Measurements from ENCODE around the gene NDOR1.
"Not testable (repeated sequence)": the region's sequence is repeated elsewhere in the genome, so short reads cannot be mapped to it uniquely, and the experiment has no call there.

The NDOR1 gene

DNA sequence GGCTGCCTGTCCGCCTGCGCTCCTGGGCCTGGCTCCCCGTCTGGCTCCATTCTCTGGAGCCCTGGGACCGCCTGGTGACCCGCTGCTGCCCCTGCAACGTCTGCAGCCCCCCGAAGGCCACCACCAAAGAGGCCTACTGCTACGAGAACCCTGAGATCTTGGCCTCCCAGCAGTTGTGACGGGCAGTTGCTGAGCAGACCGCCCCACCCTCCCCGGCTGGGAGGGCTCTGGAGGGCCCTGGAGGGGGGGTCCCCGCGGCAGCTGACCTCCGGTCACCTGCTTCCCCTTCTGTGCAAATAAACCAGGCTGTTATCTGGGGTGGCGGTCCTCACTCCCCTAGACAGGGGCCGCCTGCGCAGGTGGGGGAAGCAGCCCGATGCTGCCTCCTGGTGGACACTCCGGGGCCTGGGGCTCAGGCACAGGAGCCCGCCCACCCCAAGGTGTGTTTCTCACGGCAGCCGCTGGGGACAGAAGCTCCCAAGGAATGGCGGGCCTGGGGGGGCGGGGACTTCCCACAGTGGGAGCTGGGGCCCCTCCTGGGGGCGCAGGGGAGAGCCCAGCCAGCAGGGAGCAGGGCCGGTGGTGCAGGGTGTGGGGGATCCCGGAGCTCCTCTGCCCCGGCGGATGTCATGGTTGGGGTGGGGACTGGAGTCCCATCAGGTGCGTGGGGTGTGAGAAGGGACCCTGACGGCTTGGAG lies 30.9 kb downstream of the NDOR1 start:
- Histone ChIP-seq H3K27ac (ENCODE audit: low read depth, low read length) (no peak overlapping the region), H3K23ac (ENCODE audit: low read length) (no peak overlapping the region), H3K4me2 (ENCODE audit: low read length) (no peak overlapping the region), H3K4me1 (ENCODE audit: control insufficient read depth, low read depth, low read length) (peaks cover 2% of the 10 kb centered on the region), H3K79me1 (ENCODE audit: low read length) (peaks cover 6% of the 10 kb centered on the region), H3K4me3 (ENCODE audit: low read length) (no peak overlapping the region), H3K4ac (ENCODE audit: low read depth, low read length) (no peak overlapping the region), H2BK5ac (ENCODE audit: low read length) (no peak overlapping the region), H3K79me2 (ENCODE audit: control insufficient read depth, insufficient read depth, low read length) (peaks cover 3% of the 10 kb centered on the region), H2BK120ac (ENCODE audit: low read depth, low read length) (no peak overlapping the region), H3K36me3 (ENCODE audit: control insufficient read depth, insufficient read depth, low read length) (no peaks in the 10 kb centered on the region), H3K56ac (ENCODE audit: low read length) (peak overlapping the region; percentile 56), H2BK15ac (replicated peaks; ENCODE audit: low read depth) (no peak overlapping the region), H3K27me3 (ENCODE audit: insufficient read depth, low read length, poor library complexity) (no peaks in the 10 kb centered on the region), H3K18ac (ENCODE audit: low read length) (no peak overlapping the region), H2AK5ac (ENCODE audit: low read length) (no peak overlapping the region), H4K5ac (ENCODE audit: low read length) (no peak overlapping the region), H4K8ac (ENCODE audit: low read depth, low read length) (no peak overlapping the region), H3K9ac (ENCODE audit: low read length) (no peak overlapping the region)
- peak; percentile 83 for DNase-seq
- WGBS (ENCODE audit: extremely low coverage, insufficient coverage, low lambda C conversion rate): no CpG with 5 or more reads among the region's 31 CpGs

DNA sequence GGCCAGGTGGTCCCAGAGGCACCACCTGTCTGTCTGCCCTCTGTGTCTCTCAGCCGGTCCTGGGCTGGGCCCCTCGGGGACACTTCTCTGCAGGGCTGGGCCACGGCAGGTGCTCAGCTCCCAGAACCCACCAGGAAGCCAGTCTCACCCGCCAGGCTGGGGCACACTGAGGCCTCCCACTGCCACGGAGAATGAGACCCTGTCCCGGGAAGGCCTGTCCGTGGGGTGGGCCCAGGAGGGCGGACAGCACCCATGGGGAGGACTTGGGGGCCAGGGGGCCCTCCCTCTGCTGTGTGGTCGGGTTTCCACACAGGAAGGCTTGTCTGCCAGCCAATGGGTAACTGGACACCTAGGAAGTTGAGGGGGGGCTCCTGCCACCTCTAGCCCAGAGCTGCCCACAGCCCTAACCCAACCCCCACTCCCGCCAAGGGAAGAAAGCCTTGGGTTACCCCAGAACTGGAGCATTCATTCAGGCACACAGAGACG lies 31.5 kb downstream of the NDOR1 start:
- H3K4ac ChIP-seq (ENCODE audit: low read depth, low read length): no peak overlapping the region
- no peak overlapping the region for H2BK15ac ChIP-seq (replicated peaks; ENCODE audit: low read depth)
- no peak overlapping the region for H4K8ac ChIP-seq (ENCODE audit: low read depth, low read length)
- DNase-seq: no peak
- no peak overlapping the region for H4K5ac ChIP-seq (ENCODE audit: low read length)
- no peaks in the 10 kb centered on the region for H3K27me3 ChIP-seq (ENCODE audit: insufficient read depth, low read length, poor library complexity)
- H3K4me1 ChIP-seq (ENCODE audit: control insufficient read depth, low read depth, low read length): peaks cover 2% of the 10 kb centered on the region
- no peak overlapping the region for H3K23ac ChIP-seq (ENCODE audit: low read length)
- no peaks in the 10 kb centered on the region for H3K36me3 ChIP-seq (ENCODE audit: control insufficient read depth, insufficient read depth, low read length)
- no peak overlapping the region for H2AK5ac ChIP-seq (ENCODE audit: low read length)
- H3K79me2 ChIP-seq (ENCODE audit: control insufficient read depth, insufficient read depth, low read length): peaks cover 8% of the 10 kb centered on the region
- no peak overlapping the region for H3K18ac ChIP-seq (ENCODE audit: low read length)
- no peak overlapping the region for H3K9ac ChIP-seq (ENCODE audit: low read length)
- no peak overlapping the region for H3K4me2 ChIP-seq (ENCODE audit: low read length)
- WGBS (ENCODE audit: extremely low coverage, insufficient coverage, low lambda C conversion rate): no CpG with 5 or more reads among the region's 11 CpGs
- H3K27ac ChIP-seq (ENCODE audit: low read depth, low read length): no peak overlapping the region
- H3K79me1 ChIP-seq (ENCODE audit: low read length): peaks cover 6% of the 10 kb centered on the region
- H3K56ac ChIP-seq (ENCODE audit: low read length): peak overlapping the region; percentile 56
- H2BK5ac ChIP-seq (ENCODE audit: low read length): no peak overlapping the region
- H2BK120ac ChIP-seq (ENCODE audit: low read depth, low read length): no peak overlapping the region
- no peak overlapping the region for H3K4me3 ChIP-seq (ENCODE audit: low read length)

DNA sequence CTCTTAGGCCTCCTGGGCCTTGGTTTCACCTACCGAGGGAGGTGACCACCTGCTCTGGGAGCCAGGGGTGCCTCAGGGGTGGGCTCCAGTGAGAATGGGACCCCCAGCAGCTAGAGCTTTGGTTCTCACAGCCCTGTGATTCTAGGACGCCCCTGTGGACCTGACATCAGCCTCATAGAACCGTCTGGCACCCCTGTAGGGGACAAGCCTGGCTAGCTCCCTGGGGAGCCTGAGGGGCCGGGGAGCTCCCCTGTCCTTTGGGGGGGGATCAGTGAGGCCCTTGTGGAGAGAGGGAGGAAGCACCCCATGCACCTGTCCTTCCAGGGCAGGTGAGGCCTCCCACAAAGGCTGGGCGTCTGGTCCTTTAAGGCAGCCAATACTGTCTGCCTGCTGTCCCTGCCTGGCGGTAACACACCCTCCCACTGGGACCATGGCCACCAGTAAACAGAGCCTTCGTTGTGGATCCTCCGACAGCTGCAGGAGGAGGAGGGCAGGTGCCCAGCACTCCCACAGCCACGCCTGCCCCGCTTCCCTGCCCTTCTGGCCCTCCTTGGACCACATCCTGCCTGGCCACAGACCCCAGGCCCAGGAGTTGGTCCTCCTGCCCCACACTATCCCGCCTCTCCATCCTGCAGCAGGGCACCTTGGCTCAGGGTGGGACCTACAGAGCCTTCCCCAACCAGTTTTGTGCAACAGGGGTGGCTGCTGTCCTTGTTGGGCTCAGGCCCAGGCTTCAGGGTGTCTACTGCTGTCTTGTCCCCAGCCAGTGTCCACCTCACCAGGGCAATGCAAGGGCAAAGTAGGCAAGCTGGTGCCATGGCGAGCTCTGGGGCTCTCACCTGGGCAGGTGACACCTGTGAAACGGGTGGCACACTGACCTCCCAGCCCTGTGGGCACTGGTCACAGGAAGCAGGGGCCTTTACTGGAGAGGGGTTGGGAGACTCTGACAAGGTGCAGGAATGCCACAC lies 32.5 kb downstream of the NDOR1 start:
- H3K18ac ChIP-seq (ENCODE audit: low read length): no peak overlapping the region
- H2AK5ac ChIP-seq (ENCODE audit: low read length): no peak overlapping the region
- no peak for DNase-seq
- H3K79me1 ChIP-seq (ENCODE audit: low read length): peaks cover 9% of the 10 kb centered on the region
- no peak overlapping the region for H3K27ac ChIP-seq (ENCODE audit: low read depth, low read length)
- no peak overlapping the region for H3K9ac ChIP-seq (ENCODE audit: low read length)
- H3K23ac ChIP-seq (ENCODE audit: low read length): no peak overlapping the region
- H2BK120ac ChIP-seq (ENCODE audit: low read depth, low read length): no peak overlapping the region
- no peaks in the 10 kb centered on the region for H3K27me3 ChIP-seq (ENCODE audit: insufficient read depth, low read length, poor library complexity)
- H3K4ac ChIP-seq (ENCODE audit: low read depth, low read length): no peak overlapping the region
- no peak overlapping the region for H2BK5ac ChIP-seq (ENCODE audit: low read length)
- H2BK15ac ChIP-seq (replicated peaks; ENCODE audit: low read depth): no peak overlapping the region
- no peak overlapping the region for H3K4me3 ChIP-seq (ENCODE audit: low read length)
- H3K79me2 ChIP-seq (ENCODE audit: control insufficient read depth, insufficient read depth, low read length): peaks cover 17% of the 10 kb centered on the region
- peaks cover 4% of the 10 kb centered on the region for H3K4me1 ChIP-seq (ENCODE audit: control insufficient read depth, low read depth, low read length)
- H3K36me3 ChIP-seq (ENCODE audit: control insufficient read depth, insufficient read depth, low read length): peaks cover 6% of the 10 kb centered on the region
- no peak overlapping the region for H3K4me2 ChIP-seq (ENCODE audit: low read length)
- WGBS (ENCODE audit: extremely low coverage, insufficient coverage, low lambda C conversion rate): no CpG with 5 or more reads among the region's 13 CpGs
- no peak overlapping the region for H4K8ac ChIP-seq (ENCODE audit: low read depth, low read length)
- H4K5ac ChIP-seq (ENCODE audit: low read length): no peak overlapping the region
- peak overlapping the region; percentile 30 for H3K56ac ChIP-seq (ENCODE audit: low read length)

DNA sequence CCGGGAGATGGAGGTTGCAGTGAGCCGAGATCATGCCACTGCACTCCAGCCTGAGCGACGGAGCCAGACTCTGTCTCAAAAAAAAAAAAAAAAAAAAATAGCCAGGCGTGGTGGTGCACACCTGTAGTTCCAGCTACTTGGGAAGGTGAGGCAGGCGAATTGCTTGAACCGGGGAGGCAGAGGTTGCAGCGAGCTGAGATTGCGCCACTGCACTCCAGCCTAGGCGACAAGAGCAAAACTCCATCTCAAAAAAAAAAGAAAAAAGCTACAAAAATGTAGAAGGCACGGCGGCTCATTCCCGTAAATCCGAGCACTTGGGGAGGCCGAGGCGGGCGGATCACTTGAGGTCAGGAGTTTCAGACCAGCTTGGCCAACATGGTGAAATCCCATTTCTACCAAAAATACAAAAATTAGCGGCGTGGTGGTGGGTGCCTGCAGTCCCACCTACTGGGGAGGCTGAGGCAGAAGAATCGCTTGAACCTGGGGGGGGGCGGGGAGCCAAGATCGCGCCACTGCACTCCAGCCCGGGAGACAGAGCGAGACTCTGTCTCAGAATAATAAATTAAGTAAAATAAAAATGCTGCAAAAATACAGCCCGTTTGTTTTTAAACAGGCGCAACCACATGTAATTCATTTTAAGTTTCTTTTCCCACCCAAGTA lies 34.2 kb downstream of the NDOR1 start:
- H3K79me1 ChIP-seq (ENCODE audit: low read length); DNase-seq; H2BK15ac ChIP-seq (replicated peaks; ENCODE audit: low read depth); H3K4ac ChIP-seq (ENCODE audit: low read depth, low read length); H4K5ac ChIP-seq (ENCODE audit: low read length); H2BK5ac ChIP-seq (ENCODE audit: low read length); H2AK5ac ChIP-seq (ENCODE audit: low read length); H3K27me3 ChIP-seq (ENCODE audit: insufficient read depth, low read length, poor library complexity); H4K8ac ChIP-seq (ENCODE audit: low read depth, low read length); H2BK120ac ChIP-seq (ENCODE audit: low read depth, low read length); H3K23ac ChIP-seq (ENCODE audit: low read length); H3K36me3 ChIP-seq (ENCODE audit: control insufficient read depth, insufficient read depth, low read length): not testable (repeated sequence)
- H3K18ac ChIP-seq (ENCODE audit: low read length): peak overlapping the region; percentile 54
- peaks cover 14% of the 10 kb centered on the region for H3K4me1 ChIP-seq (ENCODE audit: control insufficient read depth, low read depth, low read length)
- H3K27ac ChIP-seq (ENCODE audit: low read depth, low read length): peak overlapping the region; percentile 98
- H3K79me2 ChIP-seq (ENCODE audit: control insufficient read depth, insufficient read depth, low read length): peaks cover 18% of the 10 kb centered on the region
- peak overlapping the region; percentile 87 for H3K4me2 ChIP-seq (ENCODE audit: low read length)
- H3K9ac ChIP-seq (ENCODE audit: low read length): peak overlapping the region; percentile 99
- H3K56ac ChIP-seq (ENCODE audit: low read length): peak overlapping the region; percentile 99
- peak overlapping the region; percentile 83 for H3K4me3 ChIP-seq (ENCODE audit: low read length)
- WGBS (ENCODE audit: extremely low coverage, insufficient coverage, low lambda C conversion rate): no CpG with 5 or more reads among the region's 27 CpGs

- H4K8ac ChIP-seq (ENCODE audit: low read depth, low read length): no peak overlapping the region
- no peak for DNase-seq
- H2BK120ac ChIP-seq (ENCODE audit: low read depth, low read length): peak overlapping the region; percentile 1
- H4K5ac ChIP-seq (ENCODE audit: low read length): no peak overlapping the region
- H3K56ac ChIP-seq (ENCODE audit: low read length): peak overlapping the region; percentile 99
- peak overlapping the region; percentile 38 for H3K4ac ChIP-seq (ENCODE audit: low read depth, low read length)
- no peaks in the 10 kb centered on the region for H3K27me3 ChIP-seq (ENCODE audit: insufficient read depth, low read length, poor library complexity)
- H3K79me1 ChIP-seq (ENCODE audit: low read length): peaks cover 9% of the 10 kb centered on the region
- H3K79me2 ChIP-seq (ENCODE audit: control insufficient read depth, insufficient read depth, low read length): peaks cover 18% of the 10 kb centered on the region
- H3K36me3 ChIP-seq (ENCODE audit: control insufficient read depth, insufficient read depth, low read length): peaks cover 6% of the 10 kb centered on the region
- H3K9ac ChIP-seq (ENCODE audit: low read length): peak overlapping the region; percentile 99
- no CpG with 5 or more reads among the region's 58 CpGs for WGBS (ENCODE audit: extremely low coverage, insufficient coverage, low lambda C conversion rate)
- H3K4me3 ChIP-seq (ENCODE audit: low read length): peak overlapping the region; percentile 83
- peak overlapping the region; percentile 87 for H2BK5ac ChIP-seq (ENCODE audit: low read length)
- H2BK15ac ChIP-seq (replicated peaks; ENCODE audit: low read depth): no peak overlapping the region
- H3K4me1 ChIP-seq (ENCODE audit: control insufficient read depth, low read depth, low read length): peaks cover 17% of the 10 kb centered on the region
- peak overlapping the region; percentile 98 for H3K27ac ChIP-seq (ENCODE audit: low read depth, low read length)
- H2AK5ac ChIP-seq (ENCODE audit: low read length): no peak overlapping the region
- H3K4me2 ChIP-seq (ENCODE audit: low read length): peak overlapping the region; percentile 87
- peak overlapping the region; percentile 94 for H3K23ac ChIP-seq (ENCODE audit: low read length)
- peak overlapping the region; percentile 54 for H3K18ac ChIP-seq (ENCODE audit: low read length)
Observed at GRCh38 chr9:137240318-137240840, 34.9 kb downstream of the NDOR1 start.

Data from mesendoderm (in vitro differentiated cells).